ENCODE measurements around the gene TOM1. TPM values are rescaled to one million over a fixed set of nuclear protein-coding genes. Genes with fewer than 3 reads are reported as not detected.

TOM1 gene
- total RNA-seq, 1 donor from 2014 or later: 47.9 TPM

DNA sequence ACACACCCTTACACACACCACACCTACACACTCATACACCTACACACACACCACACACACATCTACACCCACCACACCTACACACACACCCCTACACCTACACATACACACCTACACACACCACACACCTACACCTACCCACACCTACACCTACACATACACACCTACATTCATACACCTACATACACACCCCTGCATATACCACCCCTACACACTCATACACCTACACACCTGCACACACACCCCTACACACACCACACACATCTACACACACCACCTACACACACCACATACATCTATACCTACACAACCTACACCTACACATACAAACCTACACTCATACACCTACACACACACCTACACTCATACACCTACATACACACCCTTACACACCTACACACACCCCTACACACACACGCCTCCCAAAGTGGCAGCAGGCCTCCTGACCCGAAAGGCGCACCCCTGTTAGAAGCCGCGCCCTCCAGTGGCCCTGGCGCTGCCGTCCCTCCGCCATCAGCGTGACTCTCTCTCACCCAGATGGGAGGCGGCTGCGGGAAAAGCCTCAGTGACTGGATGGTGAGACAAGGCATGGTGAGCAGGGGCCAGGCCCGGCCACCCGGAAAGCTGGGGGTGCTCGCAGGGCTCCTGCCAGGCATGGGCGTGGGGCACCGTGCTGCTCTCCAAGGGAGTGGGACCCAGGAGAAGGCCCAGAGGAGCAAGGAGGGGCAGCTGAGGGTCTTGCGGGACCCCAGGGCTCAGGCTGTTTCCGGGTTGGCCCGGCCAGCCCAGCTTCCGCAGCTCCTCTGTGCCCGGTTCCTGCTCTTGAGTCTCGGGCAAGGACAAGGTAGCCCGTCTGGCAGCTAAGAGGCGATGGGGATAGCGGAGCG lies 44.2 kb downstream of the TOM1 start:
- H3K36me3 Mint-ChIP-seq (ENCODE audit: low read depth): peaks cover 11% of the 10 kb centered on the region
- no peaks in the 10 kb centered on the region for H3K9me3 Mint-ChIP-seq (ENCODE audit: low read depth)
- TF ChIP-seq, protein P1, sequence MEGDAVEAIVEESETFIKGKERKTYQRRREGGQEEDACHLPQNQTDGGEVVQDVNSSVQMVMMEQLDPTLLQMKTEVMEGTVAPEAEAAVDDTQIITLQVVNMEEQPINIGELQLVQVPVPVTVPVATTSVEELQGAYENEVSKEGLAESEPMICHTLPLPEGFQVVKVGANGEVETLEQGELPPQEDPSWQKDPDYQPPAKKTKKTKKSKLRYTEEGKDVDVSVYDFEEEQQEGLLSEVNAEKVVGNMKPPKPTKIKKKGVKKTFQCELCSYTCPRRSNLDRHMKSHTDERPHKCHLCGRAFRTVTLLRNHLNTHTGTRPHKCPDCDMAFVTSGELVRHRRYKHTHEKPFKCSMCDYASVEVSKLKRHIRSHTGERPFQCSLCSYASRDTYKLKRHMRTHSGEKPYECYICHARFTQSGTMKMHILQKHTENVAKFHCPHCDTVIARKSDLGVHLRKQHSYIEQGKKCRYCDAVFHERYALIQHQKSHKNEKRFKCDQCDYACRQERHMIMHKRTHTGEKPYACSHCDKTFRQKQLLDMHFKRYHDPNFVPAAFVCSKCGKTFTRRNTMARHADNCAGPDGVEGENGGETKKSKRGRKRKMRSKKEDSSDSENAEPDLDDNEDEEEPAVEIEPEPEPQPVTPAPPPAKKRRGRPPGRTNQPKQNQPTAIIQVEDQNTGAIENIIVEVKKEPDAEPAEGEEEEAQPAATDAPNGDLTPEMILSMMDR (IDR thresholded peaks at IDR 0.05): no peak
- H3K4me3 Mint-ChIP-seq (ENCODE audit: unreplicated experiment): no peak overlapping the region
- no peaks in the 10 kb centered on the region for H3K27me3 Mint-ChIP-seq (ENCODE audit: low read depth)
- DNase-seq (ENCODE audit: low spot score): no peak
- H3K27ac Mint-ChIP-seq (ENCODE audit: unreplicated experiment): no peak overlapping the region
- no peaks in the 10 kb centered on the region for H3K4me1 Mint-ChIP-seq (ENCODE audit: low read depth)

DNA sequence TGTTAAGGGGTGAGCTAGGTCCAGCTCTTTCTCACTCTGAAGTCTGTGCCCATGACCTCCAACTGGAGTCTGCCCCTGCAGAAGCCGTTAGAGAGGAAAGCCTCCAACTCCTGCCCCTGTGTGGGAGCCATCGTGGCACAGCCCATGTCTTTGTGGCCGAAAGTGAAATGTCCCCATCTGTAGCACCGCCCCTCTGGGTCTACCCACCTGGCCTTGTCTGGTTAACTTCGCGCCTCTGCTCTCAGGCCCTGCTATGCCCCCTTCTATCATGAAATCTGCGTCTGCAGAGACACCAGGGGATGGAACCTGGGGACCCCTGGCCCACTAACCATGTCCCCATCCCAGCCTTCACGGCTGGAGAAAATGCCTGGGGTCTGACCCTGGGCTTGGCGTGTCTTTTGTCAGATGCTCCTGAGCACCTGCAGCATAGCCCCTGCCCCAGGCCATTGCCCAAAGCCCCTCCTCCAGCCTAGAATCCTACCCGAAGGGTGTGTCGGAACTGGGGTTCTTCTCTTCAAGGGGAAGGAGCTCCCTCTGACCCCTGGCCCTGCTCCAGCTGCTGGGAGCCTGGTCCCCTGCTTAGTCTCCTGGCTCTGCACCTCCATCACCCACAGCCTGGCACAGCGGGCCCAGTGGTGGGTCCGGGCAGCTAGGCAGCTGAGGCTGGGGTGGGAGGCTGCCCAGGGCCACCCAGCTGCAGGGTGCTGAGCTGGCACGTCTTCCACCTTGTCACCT lies 45.4 kb downstream of the TOM1 start:
- Mint-ChIP-seq H3K9me3 (ENCODE audit: low read depth) (no peaks in the 10 kb centered on the region), H3K27ac (ENCODE audit: unreplicated experiment) (no peak overlapping the region), H3K27me3 (ENCODE audit: low read depth) (no peaks in the 10 kb centered on the region), H3K4me3 (ENCODE audit: unreplicated experiment) (no peak overlapping the region), H3K36me3 (ENCODE audit: low read depth) (peaks cover 8% of the 10 kb centered on the region), H3K4me1 (ENCODE audit: low read depth) (peaks cover 9% of the 10 kb centered on the region)
- TF ChIP-seq, protein P1 (IDR thresholded peaks at IDR 0.05): no peak
- no peak for DNase-seq (ENCODE audit: low spot score)

DNA sequence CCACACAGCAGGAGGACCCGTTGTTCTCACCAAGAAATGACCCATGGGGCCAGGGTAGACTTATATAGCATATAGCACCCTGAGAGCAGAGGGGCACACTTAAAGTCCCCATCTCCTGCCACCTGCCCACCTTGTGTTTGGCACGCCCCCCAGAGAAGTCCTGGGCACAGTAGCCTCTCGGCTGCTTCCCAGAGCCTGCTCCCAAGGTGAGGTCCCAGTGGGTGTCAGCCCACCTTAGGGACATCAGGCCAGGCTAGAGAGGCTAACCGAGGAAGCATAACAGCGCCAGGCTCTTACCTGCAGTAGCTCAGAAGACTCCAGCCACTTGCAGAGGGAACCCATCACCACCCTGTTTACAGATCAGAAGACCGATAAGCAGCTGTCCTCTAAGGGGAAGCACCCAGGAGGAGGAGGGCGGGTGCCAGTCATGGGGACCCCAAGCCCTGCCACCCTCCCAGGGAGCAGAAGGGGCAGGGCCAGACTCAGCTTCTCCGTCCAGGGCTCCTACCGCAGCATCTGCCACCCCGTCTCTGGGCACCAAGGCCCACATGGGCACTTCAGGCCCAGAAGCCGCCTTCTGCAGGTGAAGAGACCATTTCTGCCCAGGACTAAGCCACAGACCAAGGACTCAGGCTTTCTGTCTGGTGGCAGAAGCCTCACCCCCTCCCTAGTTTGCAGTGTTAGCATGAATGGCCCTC lies 46.3 kb downstream of the TOM1 start:
- Mint-ChIP-seq H3K36me3 (ENCODE audit: low read depth) (peaks cover 4% of the 10 kb centered on the region), H3K27ac (ENCODE audit: unreplicated experiment) (no peak overlapping the region), H3K27me3 (ENCODE audit: low read depth) (no peaks in the 10 kb centered on the region), H3K4me1 (ENCODE audit: low read depth) (peaks cover 15% of the 10 kb centered on the region), H3K9me3 (ENCODE audit: low read depth) (no peaks in the 10 kb centered on the region), H3K4me3 (ENCODE audit: unreplicated experiment) (no peak overlapping the region)
- no peak for DNase-seq (ENCODE audit: low spot score)
- TF ChIP-seq, protein P1 (IDR thresholded peaks at IDR 0.05): no peak

DNA sequence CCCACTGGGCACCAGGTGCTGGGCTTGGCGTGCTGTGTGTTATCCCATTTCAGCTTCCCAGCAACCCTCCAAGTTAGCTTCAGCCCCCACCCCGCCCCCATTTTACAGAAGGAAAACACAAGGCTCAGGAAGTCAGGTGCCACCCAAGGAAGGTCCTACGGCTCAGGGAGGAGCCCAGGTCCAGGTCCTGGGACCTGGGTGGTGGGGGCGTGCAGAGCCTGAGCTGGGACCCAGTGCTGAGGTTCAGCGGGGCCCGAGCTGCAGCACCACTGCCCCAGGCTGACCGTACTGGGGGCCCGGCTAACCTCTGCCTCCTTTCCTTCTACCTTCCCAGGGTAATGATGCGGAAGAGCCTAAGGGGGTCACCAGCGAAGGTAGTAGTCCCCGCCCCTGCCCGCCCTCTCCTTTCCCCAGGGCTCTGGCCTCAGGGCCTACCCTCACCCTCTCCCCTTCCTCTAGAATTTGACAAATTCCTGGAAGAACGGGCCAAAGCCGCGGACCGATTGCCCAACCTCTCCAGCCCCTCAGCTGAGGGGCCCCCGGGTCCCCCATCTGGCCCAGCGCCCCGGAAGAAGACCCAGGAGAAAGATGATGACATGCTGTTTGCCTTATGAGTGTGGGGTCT lies 47.0 kb downstream of the TOM1 start:
- peaks cover 23% of the 10 kb centered on the region for H3K4me1 Mint-ChIP-seq (ENCODE audit: low read depth)
- no peaks in the 10 kb centered on the region for H3K27me3 Mint-ChIP-seq (ENCODE audit: low read depth)
- no peak overlapping the region for H3K27ac Mint-ChIP-seq (ENCODE audit: unreplicated experiment)
- H3K9me3 Mint-ChIP-seq (ENCODE audit: low read depth): no peaks in the 10 kb centered on the region
- H3K4me3 Mint-ChIP-seq (ENCODE audit: unreplicated experiment): no peak overlapping the region
- H3K36me3 Mint-ChIP-seq (ENCODE audit: low read depth): peaks cover 3% of the 10 kb centered on the region
- no peak for DNase-seq (ENCODE audit: low spot score)
- TF ChIP-seq, protein P1 (IDR thresholded peaks at IDR 0.05): no peak

Data from chondrocyte (in vitro differentiated cells).